NCI-H345 treated with DMSO at 0.1 percent for 48 hours (cell line): ENCODE measurements around the gene PAXX.
A peak's percentile ranks its signal among the peaks of the same experiment; 100 is the strongest.

ENCODE experiments used
- DNase-seq: peaks from one replicate; lab custom pipeline; 2025; ENCODE audit not compliant: unreplicated experiment; lab: John Stamatoyannopoulos, UW

PAXX gene

DNA sequence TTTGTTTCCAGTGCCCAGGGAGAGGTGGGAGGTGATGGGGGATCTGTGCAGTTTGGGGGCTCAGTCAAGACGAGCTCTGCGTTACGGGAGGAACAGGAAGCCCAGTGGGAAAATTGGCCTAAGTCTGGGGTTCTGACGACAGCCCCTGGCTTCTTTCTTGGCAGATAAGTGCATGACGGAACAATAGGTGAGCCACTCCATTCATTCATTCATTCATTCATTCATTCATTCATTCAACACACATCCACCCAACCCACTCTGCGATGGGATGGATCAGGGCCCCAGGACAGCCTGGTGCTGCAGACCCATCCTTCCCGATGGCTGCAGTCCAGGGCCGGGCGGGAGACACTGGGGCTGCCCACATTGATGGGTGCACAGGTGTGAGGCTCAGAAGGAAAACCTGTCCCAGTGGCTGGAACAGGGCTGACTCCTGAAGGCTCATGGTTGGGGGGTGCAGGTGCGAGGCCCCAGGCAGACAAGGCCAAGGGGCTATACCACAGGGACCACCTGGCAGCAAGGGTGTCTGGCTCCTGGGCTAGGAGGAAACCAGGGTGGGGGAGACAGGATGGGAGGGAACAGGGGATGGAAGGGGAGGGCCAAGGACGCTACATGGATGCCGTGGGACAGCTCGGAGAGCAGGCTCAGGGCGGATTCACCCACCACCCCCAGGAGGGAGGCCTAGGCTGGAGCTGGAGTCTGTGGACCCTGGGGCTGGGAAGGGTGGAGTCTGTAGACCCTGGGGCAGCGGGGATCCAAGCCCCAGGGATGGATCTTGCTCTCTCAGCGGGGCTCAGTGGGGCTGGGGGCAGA, 11.3 kb upstream of the PAXX start:
- DNase-seq: no peak

GRCh38 chr9:136981588-136982231, 10.5 kb upstream of the PAXX start:
- no peak for DNase-seq

DNA sequence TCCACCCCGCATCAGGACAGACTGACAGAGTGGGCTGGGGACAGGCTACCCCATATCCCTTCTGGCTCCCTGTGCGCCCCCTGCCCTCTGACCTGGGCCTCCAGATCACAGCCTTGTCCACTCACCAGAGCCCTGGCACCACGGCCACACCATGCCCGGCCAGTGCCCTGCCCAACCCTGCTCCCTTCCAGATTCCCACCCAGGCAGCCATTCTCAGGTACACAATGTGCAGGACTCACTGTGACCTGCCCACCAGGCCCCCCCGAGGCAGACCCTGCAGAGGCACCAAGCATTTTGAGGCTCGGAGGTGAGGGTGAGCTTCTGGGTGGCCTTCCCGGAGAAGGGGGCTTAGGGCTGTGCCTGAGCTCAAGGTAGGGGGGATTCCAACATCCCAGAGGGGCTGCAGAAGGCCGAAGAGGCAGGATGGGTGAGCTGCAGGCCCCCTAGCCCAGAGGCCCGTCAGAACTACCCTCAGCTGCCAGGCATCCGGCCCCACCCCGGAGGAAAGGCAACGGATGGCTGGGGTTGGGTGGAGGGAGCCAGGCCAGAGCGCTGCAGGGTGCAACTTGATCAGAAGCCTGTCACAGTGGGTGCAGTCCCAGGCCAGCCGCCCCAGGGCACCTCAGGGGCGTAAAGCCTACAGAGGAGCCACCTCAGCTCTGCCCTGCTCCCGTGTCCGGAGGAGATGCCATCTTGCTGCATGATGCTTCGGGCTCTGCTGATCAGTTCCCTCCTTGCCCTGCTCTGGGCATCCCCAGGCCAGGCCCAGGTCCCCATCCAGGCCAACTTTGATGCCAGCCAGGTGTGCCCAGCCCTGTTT, 9.8 kb upstream of the PAXX start, which contains the start of gene LCNL1:
LCNL1 (plus strand) TSS at position 762 of the 820 bp plus-strand sequence. CDS start 594 bp downstream, outside the sequence.
- DNase-seq: no peak

- no peak for DNase-seq
Observed at GRCh38 chr9:136983167-136983566, 9.1 kb upstream of the PAXX start.

DNA sequence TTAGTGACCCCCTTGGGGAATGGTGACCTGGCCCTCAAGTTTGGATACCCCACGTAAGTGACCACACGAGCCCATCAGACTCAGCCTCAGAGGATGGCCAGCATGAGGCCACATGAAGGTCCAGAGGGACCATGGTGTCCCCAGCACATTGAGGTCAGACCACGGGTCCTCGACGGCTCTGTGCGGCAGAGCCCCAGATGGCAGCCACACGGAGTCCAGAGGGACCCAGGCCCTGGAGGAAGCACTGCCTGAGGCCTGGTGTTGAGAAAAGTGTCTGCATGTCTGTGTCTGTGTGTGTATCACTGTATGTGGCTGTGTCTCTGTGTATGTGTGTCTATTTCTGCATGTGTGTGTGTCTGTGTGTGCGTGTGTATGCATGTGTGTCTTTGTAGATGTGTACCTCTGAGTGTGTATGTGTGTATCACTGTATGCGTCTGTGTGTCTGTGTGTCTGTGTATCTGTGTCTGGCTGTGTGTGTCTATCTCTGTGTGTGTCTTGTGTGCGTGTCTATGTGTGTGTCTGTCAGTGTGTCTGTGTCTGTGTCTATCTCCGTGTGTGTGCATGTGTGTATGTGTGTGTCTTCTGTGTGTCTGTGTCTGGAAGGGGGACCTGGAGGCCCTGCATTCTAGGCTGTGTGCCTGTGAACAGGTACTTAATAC, 8.4 kb upstream of the PAXX start:
- no peak for DNase-seq

DNA sequence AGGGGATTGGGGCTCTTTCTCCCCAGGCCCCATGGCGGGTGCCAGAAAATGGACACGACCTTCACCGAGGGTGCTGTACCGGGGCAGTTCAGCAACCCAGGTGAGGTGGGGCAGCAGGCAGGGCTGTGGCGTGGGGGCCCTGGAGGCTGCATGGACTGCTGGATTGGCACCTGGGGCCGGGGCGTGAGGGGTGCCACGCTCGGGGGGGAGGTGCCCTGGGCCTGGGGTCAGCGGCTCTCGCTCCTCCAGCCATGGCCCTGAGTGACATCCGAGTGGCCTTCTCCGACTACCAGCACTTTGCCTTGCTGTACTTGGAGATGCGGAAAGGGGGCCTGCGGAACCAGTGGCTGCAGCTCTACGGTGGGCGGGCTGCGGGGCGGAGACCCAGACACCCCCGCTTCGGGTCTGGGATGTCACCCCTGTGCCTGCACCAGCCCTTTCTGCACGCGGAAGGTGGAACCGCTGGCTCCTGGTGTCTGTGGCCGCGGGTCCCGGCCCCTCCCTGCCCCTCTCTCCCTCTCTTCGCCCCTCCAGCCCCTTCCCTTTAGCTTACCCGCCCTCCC, 7.7 kb upstream of the PAXX start:
- no peak for DNase-seq

- no peak for DNase-seq
Observed at GRCh38 chr9:136985027-136985602, 7.1 kb upstream of the PAXX start.

DNA sequence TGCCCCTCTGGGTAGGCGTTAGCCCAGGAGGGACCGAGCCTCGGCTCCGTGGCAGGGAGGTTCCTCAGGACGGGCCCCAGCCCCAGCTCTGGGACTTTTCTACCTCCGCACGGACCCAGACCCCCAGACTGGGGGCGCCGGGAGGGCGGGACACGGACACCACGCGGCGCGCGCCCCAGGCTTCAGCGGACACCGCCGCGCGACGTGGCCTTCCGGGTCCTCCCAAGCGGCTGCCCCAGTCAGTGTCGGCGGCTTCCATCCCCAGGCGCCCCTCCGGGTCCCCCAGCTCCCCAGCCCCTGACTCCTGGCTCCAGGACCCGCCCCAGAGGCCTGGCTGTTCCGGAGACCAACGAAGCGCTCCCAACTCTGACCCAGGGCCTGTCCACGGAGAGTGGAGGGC, 6.4 kb upstream of the PAXX start:
- DNase-seq: no peak

DNA sequence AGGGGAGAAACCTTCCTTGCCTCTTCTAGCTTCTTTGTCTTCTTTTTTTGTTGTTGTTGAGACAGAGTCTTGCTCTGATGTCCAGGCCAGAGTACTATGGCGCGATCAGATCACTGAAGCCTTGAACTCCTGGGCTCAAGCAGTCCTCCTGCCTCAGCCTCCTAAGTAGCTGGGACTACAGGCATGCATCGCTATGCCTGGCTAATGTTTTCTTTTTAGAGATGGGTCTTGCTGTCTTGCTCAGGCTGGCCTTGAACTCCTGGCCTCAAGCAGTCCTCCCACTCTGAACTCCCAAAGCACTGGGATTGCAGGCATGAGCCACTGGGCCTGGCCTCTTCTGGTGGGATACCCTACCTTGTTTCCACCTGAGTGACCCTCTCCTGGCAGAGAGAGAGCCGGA, 3.4 kb upstream of the PAXX start:
- no peak for DNase-seq

DNA sequence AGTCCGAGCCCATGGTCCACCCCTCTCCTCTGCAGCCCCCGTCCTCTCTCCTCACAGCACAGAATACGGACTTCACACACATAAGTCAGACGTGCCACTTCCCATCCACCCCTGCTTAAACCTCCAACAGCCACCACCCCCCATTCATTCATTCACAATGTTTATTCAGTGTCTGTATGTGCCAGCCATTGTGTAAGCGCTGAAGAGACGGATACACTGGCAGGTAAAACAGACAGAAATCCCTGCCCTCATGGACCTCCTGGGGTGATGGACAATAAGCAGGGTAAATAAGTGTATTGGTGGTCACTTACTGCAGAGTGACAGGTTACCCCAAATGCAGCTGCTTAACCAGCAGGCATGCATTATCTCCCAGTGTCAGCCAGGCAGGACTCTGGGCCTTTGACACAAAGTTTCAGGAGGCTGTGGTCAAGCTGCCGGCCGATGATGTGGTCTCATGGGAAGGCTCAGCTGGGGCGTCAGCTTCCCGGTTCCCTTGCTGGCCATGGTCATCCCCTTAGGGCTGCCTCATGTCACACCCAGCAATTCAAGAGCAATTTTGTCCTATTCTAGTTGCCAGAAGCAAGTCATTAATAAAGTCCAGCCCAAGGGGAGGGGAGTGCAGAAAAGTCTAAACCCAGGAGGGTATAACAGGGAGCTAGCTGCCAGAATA, 1.8 kb upstream of the PAXX start:
- DNase-seq: peak; percentile 59

GRCh38 chr9:136992819-136993369, 672 bp downstream of the PAXX start:
- DNase-seq: no peak

DNA sequence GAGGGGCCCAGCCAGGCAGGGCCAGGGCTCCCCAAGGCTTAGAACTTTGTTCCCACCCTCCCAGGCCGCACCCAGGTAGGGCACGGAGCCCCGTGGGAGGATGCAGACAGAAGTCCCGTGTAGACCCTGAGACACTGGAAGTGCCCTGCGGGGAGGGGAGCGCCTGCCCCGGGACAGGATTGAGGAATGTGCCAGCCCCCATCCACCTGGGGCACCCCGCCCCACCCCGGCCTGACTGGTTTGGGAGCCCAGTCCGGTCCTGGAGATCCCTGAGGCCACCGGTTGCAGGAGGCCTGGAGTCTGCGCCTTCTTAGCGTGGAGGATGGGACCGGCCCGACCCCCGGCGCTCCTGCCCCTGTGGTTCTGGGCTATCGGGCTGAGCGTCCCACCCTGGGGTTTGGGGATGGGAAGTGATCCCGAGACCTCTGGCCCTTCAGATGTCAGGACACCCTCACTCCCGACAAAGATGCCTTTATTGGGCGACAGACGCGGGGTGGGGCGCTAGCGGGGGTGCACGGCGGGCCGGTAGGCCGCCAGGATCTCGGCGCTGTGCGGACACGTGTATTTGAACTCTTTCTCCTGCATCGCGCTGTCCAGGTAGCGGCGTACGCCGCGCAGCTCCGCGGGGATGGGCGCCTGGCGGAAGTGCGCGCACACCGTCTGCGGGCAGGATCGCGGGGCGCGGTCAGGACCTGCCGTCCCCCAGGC, 2.1 kb downstream of the PAXX start:
- DNase-seq: no peak

GRCh38 chr9:136994888-136995230, 2.6 kb downstream of the PAXX start:
- DNase-seq: no peak

DNA sequence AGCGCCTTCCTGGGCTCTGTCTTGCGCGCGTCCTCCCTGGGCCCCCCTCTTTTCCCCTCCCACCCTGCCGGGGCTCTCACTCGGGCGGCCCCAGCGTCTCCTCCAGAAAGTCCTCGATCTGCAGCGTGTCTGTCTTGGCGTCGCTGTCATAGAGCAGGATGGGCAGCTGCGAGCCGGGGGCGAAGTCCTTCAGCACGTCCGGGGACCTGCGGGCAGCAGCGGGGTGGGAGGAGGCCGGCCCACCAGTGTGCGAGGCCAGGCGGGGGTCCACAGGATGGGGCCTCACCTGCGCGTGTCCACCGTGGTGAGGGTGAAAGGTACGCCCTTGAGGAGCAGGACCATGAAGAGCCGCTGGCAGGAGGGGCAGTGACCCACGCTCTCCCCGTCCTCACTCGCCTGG, 3.1 kb downstream of the PAXX start:
- DNase-seq: no peak

DNA sequence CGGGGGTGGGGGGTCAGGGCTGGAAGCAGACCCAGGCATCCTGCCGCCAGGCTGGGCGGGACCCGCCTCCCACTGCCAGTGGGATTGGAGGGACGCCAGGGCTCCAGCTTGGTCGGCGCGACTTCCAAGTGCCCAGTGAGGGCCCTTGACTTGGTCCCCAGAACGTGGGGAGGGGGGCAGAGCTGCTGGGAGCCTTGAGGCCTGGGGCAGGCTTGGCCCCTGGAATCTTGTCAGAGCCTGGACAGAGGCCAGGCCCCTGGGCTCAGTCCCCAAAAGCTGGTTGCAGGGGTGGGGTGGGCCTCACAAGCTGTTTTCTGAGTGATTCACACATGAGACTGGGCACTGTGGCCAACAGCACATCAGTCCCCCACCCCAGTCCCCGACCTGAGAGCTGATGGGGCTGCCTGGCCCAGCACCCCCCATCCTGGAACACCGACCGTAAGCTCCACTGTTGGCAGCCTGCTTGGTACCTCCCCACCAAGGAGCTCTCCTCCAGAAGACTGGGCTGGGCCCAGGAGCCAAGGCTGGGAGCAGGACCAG, 3.6 kb downstream of the PAXX start:
- no peak for DNase-seq

DNA sequence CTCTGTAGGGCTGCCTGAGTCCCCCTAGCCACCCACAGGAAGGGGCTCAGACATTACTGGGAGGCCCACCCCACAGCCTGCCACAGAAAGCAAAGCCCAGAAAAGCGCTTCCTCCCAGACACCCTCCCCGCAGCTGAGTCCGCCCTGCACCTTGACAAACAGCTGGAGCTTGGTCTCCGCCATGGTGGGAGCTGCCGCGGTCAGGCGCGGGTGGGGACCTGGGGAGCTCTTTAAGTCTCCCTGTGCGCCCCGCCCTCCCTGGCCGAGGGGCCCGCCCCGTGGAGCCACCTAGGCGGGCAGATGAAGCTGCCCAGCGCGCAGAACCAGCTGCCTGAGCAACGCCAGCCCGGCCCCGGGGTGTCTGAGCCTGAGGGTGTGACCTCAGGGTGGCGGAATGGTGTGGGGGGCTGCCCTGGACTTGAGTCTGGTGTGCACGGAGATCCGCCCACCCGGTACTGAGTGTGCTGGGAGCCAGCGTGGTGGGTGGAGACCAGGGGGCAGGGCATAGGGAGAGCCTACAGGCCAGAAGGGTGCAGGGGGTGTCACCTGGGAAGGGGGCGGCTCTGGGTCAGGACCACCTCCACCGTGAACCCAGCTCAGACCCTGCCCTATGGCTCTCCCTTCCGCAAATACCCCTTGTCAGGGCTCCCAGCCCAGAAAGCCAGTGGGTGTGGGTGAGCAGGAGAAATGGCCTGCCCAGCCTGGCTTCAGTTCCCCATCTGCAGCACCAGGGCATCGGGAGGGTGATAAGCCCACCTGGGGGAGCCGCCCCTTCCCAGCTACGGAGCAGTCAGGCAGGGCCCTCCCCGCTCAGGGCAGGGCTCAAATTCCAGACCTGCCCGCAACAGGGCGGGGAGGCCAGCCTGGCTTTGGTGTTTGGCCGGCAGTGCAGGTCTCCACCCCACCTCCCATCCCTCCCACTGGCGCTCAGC, 4.4 kb downstream of the PAXX start, which contains the start of gene CLIC3:
CLIC3 (minus strand) TSS at position 208 of the 932 bp plus-strand sequence; CDS start at position 183, 25 bp downstream.
- no peak for DNase-seq

DNA sequence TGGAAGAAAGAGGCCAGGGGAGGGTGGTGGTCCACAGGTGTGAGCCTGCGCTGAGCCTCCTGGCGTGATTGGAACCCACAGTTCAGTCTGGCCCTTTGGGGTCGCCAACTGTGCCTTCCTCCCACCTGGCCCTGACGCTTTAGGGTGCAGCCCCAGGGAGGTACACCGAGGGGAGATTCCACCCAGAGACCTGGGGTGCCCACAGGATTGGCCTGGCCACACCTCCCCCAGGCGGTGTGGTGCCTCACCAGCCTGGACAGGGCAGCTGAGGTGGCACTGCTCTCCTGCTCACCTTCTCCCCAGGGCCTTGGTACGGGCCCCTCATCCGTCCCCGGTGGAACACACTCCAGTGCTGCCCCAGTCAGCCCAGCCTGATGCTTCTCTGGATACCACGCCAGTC, 5.1 kb downstream of the PAXX start:
- DNase-seq: no peak

DNA sequence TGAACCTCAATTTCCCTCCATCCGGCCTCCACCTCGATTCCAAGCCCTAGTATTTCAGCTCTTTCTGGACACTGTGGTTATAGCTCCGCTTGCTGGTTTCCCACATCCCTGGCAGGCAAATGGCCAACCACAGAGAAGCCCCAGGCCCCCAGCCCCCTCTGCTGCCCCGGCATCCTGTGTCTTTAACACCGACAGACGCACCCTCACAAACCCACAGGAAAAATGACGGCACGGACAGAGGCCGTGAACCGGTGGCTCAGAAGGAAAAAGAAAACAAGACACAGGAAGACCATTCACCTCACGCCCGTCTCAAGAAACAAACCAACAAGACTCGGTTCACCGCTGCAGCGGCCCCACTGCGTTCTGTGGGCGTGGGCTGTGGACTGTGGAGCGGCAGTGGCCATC, 5.6 kb downstream of the PAXX start:
- no peak for DNase-seq
